ENCODE data around the gene MGAT5.

MGAT5 gene

DNA sequence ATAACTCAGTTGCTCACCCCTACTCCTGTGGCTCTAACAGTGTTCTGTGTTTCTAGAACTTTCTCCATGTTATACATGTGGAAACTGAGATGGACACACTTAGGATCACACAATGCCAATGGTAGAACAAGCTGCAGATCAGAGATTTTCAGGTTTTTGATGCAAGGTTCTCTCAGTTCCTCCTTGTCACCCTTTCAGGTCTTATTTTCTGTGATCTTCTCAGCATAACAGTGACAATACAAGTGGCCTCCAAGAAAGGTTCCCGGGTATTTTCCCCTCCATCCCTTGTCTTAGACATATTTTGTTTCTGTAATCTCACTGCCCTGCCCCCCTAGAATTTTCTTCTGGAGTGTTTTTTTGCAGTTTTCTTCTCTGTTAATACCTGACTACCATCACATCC is 6.2 kb upstream of the MGAT5 start:
- Histone ChIP-seq H3K4me2 (ENCODE audit: insufficient read depth, low read length, poor library complexity, severe bottlenecking) (no peak overlapping the region), H2BK5ac (ENCODE audit: low read length) (no peak overlapping the region), H3K9me3 (replicated peaks in 1 of 2; ENCODE audit: control insufficient read depth in 2 of 2, insufficient read depth in 1 of 2, low read depth in 1 of 2, low read length in 2 of 2) (no peaks in the 10 kb centered on the region), H3K27me3 (ENCODE audit: control insufficient read depth in 3 of 3, insufficient read depth in 3 of 3, low read depth in 1 of 3, low read length in 3 of 3) (no peaks in the 10 kb centered on the region), H3K79me1 (ENCODE audit: low read depth, low read length) (peaks cover 2% of the 10 kb centered on the region), H2BK15ac (ENCODE audit: low read length) (no peak overlapping the region), H3K4me1 (ENCODE audit: control insufficient read depth in 2 of 2, insufficient read depth in 1 of 2, low read depth in 1 of 2, low read length in 2 of 2) (peaks cover 0 to 6% of the 10 kb centered on the region in 2 donors), H4K8ac (ENCODE audit: low read depth, low read length) (no peak overlapping the region), H3K36me3 (replicated peaks in 1 of 2; ENCODE audit: control insufficient read depth in 2 of 2, insufficient read depth in 2 of 2, low read length in 2 of 2) (no peaks in the 10 kb centered on the region), H3K23ac (ENCODE audit: low read depth, low read length, poor library complexity) (no peak overlapping the region), H3K14ac (ENCODE audit: low read length) (no peak overlapping the region), H2BK12ac (ENCODE audit: low read length) (no peak overlapping the region), H3K27ac (replicated peaks; ENCODE audit: low read length) (no peak overlapping the region), H3K18ac (ENCODE audit: low read length) (no peak overlapping the region), H2AK5ac (ENCODE audit: low read depth, low read length) (no peak overlapping the region), H4K91ac (ENCODE audit: low read depth, low read length, poor library complexity) (no peak overlapping the region), H3K4ac (ENCODE audit: low read length) (no peak overlapping the region), H2BK120ac (ENCODE audit: low read depth, low read length) (no peak overlapping the region), H3K4me3 (ENCODE audit: low read length in 2 of 2) (no peak overlapping the region), H3K9ac (ENCODE audit: low read depth, low read length, poor library complexity) (no peak overlapping the region), H2AFZ (ENCODE audit: low read length) (no peak overlapping the region)
- no CpG with 5 or more reads among the region's 1 CpG for WGBS, 2 donors (ENCODE audit: extremely low coverage in 2 of 2, insufficient read length in 2 of 2, insufficient replicate concordance in 1 of 2)
- DNase-seq (ENCODE audit: low spot score): no peak

GRCh38 chr2:134248913-134249312 is 5.0 kb upstream of the MGAT5 start:
- H3K4ac ChIP-seq (ENCODE audit: low read length): no peak overlapping the region
- no CpG with 5 or more reads among the region's 2 CpGs for WGBS, 2 donors (ENCODE audit: extremely low coverage in 2 of 2, insufficient read length in 2 of 2, insufficient replicate concordance in 1 of 2)
- no peak overlapping the region for H3K27ac ChIP-seq (replicated peaks; ENCODE audit: low read length)
- no peaks in the 10 kb centered on the region for H3K27me3 ChIP-seq (ENCODE audit: control insufficient read depth in 3 of 3, insufficient read depth in 3 of 3, low read depth in 1 of 3, low read length in 3 of 3)
- no peak overlapping the region for H3K4me2 ChIP-seq (ENCODE audit: insufficient read depth, low read length, poor library complexity, severe bottlenecking)
- H3K14ac ChIP-seq (ENCODE audit: low read length): no peak overlapping the region
- no peak overlapping the region for H3K23ac ChIP-seq (ENCODE audit: low read depth, low read length, poor library complexity)
- no peak overlapping the region for H2BK120ac ChIP-seq (ENCODE audit: low read depth, low read length)
- H2BK12ac ChIP-seq (ENCODE audit: low read length): no peak overlapping the region
- no peak overlapping the region for H4K91ac ChIP-seq (ENCODE audit: low read depth, low read length, poor library complexity)
- H2AK5ac ChIP-seq (ENCODE audit: low read depth, low read length): no peak overlapping the region
- H3K18ac ChIP-seq (ENCODE audit: low read length): no peak overlapping the region
- H3K79me1 ChIP-seq (ENCODE audit: low read depth, low read length): peaks cover 2% of the 10 kb centered on the region
- no peaks in the 10 kb centered on the region for H3K9me3 ChIP-seq (replicated peaks in 1 of 2; ENCODE audit: control insufficient read depth in 2 of 2, insufficient read depth in 1 of 2, low read depth in 1 of 2, low read length in 2 of 2)
- no peak overlapping the region for H2BK15ac ChIP-seq (ENCODE audit: low read length)
- no peak overlapping the region for H3K9ac ChIP-seq (ENCODE audit: low read depth, low read length, poor library complexity)
- peaks cover 0 to under 1% of the 10 kb centered on the region in 2 donors for H3K36me3 ChIP-seq (replicated peaks in 1 of 2; ENCODE audit: control insufficient read depth in 2 of 2, insufficient read depth in 2 of 2, low read length in 2 of 2)
- no peak for DNase-seq (ENCODE audit: low spot score)
- H2AFZ ChIP-seq (ENCODE audit: low read length): no peak overlapping the region
- no peak overlapping the region for H3K4me3 ChIP-seq (ENCODE audit: low read length in 2 of 2)
- H2BK5ac ChIP-seq (ENCODE audit: low read length): no peak overlapping the region
- no peak overlapping the region for H4K8ac ChIP-seq (ENCODE audit: low read depth, low read length)
- H3K4me1 ChIP-seq (ENCODE audit: control insufficient read depth in 2 of 2, insufficient read depth in 1 of 2, low read depth in 1 of 2, low read length in 2 of 2): peaks cover 0 to 6% of the 10 kb centered on the region in 2 donors

DNA sequence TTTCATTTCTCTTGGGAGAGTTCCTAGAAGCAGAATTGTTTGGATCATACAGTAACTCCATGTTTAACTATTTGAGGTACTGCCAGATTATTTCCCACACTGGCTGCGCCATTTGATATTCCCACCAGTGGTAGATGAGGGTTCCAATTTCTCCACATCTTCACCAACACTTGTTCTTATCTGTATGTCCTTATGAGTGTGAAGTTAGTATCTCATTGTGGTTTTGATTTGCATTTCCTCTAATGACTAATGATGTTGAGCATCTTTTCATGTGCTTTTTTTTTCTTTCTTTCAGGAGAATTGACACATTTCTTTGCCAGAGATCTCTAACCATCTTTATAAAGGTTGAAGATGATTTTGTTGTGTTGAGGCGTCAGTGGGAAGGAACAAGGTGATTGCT is 4.1 kb upstream of the MGAT5 start:
- H2BK120ac ChIP-seq (ENCODE audit: low read depth, low read length): no peak overlapping the region
- H3K4me3 ChIP-seq (ENCODE audit: low read length in 2 of 2): no peak overlapping the region

DNA sequence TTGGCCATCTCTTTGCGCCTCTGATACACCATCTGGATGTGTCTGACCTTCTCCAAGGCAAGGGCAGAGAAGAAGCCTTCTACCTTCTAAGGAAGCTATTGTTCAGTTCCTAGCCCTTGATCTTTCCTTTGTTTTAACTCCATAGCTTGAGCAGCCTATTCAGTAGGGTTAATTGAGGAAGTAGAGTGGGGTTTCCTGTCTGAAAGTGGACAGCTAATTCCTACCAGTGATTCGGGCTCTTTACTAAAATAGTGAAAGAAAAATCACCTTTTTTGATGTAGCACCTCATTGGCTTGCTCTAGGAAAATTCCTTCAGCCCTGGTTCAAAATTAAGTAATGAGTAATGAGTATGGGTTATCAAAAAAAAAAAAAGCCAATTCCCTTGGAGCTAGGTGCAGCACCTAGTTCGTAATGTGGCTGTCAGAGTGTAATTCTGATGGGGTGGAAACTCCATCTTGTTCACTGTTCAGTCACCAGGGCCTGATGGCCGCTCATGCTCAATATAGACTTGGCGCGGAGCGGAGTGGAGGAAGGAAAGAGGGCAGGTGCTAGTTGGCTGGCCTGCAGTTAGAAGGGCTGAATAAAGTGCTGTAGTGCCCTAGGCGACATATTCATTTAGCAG is 2.9 kb upstream of the MGAT5 start:
- Histone ChIP-seq H3K4me3 (ENCODE audit: low read length in 2 of 2) (no peak overlapping the region), H3K27ac (replicated peaks; ENCODE audit: low read length) (no peak overlapping the region), H2AK5ac (ENCODE audit: low read depth, low read length) (no peak overlapping the region), H2AFZ (ENCODE audit: low read length) (no peak overlapping the region), H3K9me3 (replicated peaks in 1 of 2; ENCODE audit: control insufficient read depth in 2 of 2, insufficient read depth in 1 of 2, low read depth in 1 of 2, low read length in 2 of 2) (no peaks in the 10 kb centered on the region), H3K36me3 (replicated peaks in 1 of 2; ENCODE audit: control insufficient read depth in 2 of 2, insufficient read depth in 2 of 2, low read length in 2 of 2) (peaks cover 3 to 11% of the 10 kb centered on the region in 2 donors), H3K4me2 (ENCODE audit: insufficient read depth, low read length, poor library complexity, severe bottlenecking) (no peak overlapping the region), H3K23ac (ENCODE audit: low read depth, low read length, poor library complexity) (no peak overlapping the region), H4K8ac (ENCODE audit: low read depth, low read length) (no peak overlapping the region), H3K14ac (ENCODE audit: low read length) (no peak overlapping the region), H3K27me3 (ENCODE audit: control insufficient read depth in 3 of 3, insufficient read depth in 3 of 3, low read depth in 1 of 3, low read length in 3 of 3) (no peaks in the 10 kb centered on the region), H3K79me1 (ENCODE audit: low read depth, low read length) (peaks cover 2% of the 10 kb centered on the region), H4K91ac (ENCODE audit: low read depth, low read length, poor library complexity) (no peak overlapping the region), H3K9ac (ENCODE audit: low read depth, low read length, poor library complexity) (no peak overlapping the region), H3K4me1 (ENCODE audit: control insufficient read depth in 2 of 2, insufficient read depth in 1 of 2, low read depth in 1 of 2, low read length in 2 of 2) (peaks cover 3 to 5% of the 10 kb centered on the region in 2 donors), H2BK15ac (ENCODE audit: low read length) (no peak overlapping the region), H2BK5ac (ENCODE audit: low read length) (no peak overlapping the region), H2BK120ac (ENCODE audit: low read depth, low read length) (no peak overlapping the region), H3K4ac (ENCODE audit: low read length) (no peak overlapping the region), H3K18ac (ENCODE audit: low read length) (no peak overlapping the region), H2BK12ac (ENCODE audit: low read length) (no peak overlapping the region)
- WGBS, 2 donors (ENCODE audit: extremely low coverage in 2 of 2, insufficient read length in 2 of 2, insufficient replicate concordance in 1 of 2): no CpG with 5 or more reads among the region's 8 CpGs
- no peak for DNase-seq (ENCODE audit: low spot score)

More for the DNA sequence above, 4.1 kb upstream of the MGAT5 start:
- H2BK15ac ChIP-seq (ENCODE audit: low read length): no peak overlapping the region
- H3K9ac ChIP-seq (ENCODE audit: low read depth, low read length, poor library complexity): no peak overlapping the region
- no peaks in the 10 kb centered on the region for H3K27me3 ChIP-seq (ENCODE audit: control insufficient read depth in 3 of 3, insufficient read depth in 3 of 3, low read depth in 1 of 3, low read length in 3 of 3)
- no peaks in the 10 kb centered on the region for H3K9me3 ChIP-seq (replicated peaks in 1 of 2; ENCODE audit: control insufficient read depth in 2 of 2, insufficient read depth in 1 of 2, low read depth in 1 of 2, low read length in 2 of 2)
- peaks cover 3 to 9% of the 10 kb centered on the region in 2 donors for H3K36me3 ChIP-seq (replicated peaks in 1 of 2; ENCODE audit: control insufficient read depth in 2 of 2, insufficient read depth in 2 of 2, low read length in 2 of 2)
- no peak overlapping the region for H2AFZ ChIP-seq (ENCODE audit: low read length)
- no peak overlapping the region for H2BK12ac ChIP-seq (ENCODE audit: low read length)
- H3K18ac ChIP-seq (ENCODE audit: low read length): no peak overlapping the region
- WGBS, 2 donors (ENCODE audit: extremely low coverage in 2 of 2, insufficient read length in 2 of 2, insufficient replicate concordance in 1 of 2): 100% methylated on average over 1 of the region's 2 CpGs; no CpG with 5 or more reads in 1 of the 2 donors
- no peak overlapping the region for H2BK5ac ChIP-seq (ENCODE audit: low read length)
- no peak overlapping the region for H3K4ac ChIP-seq (ENCODE audit: low read length)
- no peak overlapping the region for H3K27ac ChIP-seq (replicated peaks; ENCODE audit: low read length)
- no peak overlapping the region for H4K91ac ChIP-seq (ENCODE audit: low read depth, low read length, poor library complexity)
- H3K23ac ChIP-seq (ENCODE audit: low read depth, low read length, poor library complexity): no peak overlapping the region
- peaks cover 2% of the 10 kb centered on the region for H3K79me1 ChIP-seq (ENCODE audit: low read depth, low read length)
- no peak overlapping the region for H4K8ac ChIP-seq (ENCODE audit: low read depth, low read length)
- H3K4me1 ChIP-seq (ENCODE audit: control insufficient read depth in 2 of 2, insufficient read depth in 1 of 2, low read depth in 1 of 2, low read length in 2 of 2): peaks cover 1 to 6% of the 10 kb centered on the region in 2 donors
- no peak overlapping the region for H3K14ac ChIP-seq (ENCODE audit: low read length)
- H3K4me2 ChIP-seq (ENCODE audit: insufficient read depth, low read length, poor library complexity, severe bottlenecking): no peak overlapping the region
- no peak for DNase-seq (ENCODE audit: low spot score)
- H2AK5ac ChIP-seq (ENCODE audit: low read depth, low read length): no peak overlapping the region
